Colonic mucosa (tissue), 4 donors: ENCODE measurements around the gene NEUROD1. TPM values are rescaled to one million over a fixed set of nuclear protein-coding genes. Genes with fewer than 3 reads are reported as not detected.

ENCODE experiments used
- DNase-seq: peaks from one replicate; pipeline ENCODE4 v3.0.0-alpha.2; 2020
- H3K27ac ChIP-seq: fragments of 200-600 bp; one replicate; pipeline ENCODE4 v1.8.0; 2021
- H3K27me3 ChIP-seq: fragments of 200-600 bp; one replicate; pipeline ENCODE4 v1.8.0; 2021
- H3K36me3 ChIP-seq: fragments of 200-600 bp; one replicate; pipeline ENCODE4 v1.8.0; 2021
- H3K4me1 ChIP-seq: fragments of 200-600 bp; one replicate; pipeline ENCODE4 v1.8.0; 2021; ENCODE audit warnings: mild to moderate bottlenecking
- H3K4me3 ChIP-seq: fragments of 200-600 bp; one replicate; pipeline ENCODE4 v1.8.0; 2021
- H3K9ac ChIP-seq, 2 donors: one replicate each; pipeline ENCODE4 v1.7.0; 2013; ENCODE audit warnings: control low read depth in 2 of 2, low read depth in 2 of 2, low read length in 2 of 2
- H3K9me3 ChIP-seq: fragments of 200-600 bp; one replicate; pipeline ENCODE4 v1.8.0; 2021
- intact Hi-C: fragments of 100-400 bp; cut with DNase I; formaldehyde crosslinking; loops from one replicate; pipeline ENCODE4 v1.14.1; 2022
- total RNA-seq, 2 donors: library from RNA; stranded (reverse); fragmentation: NEBNext Ultra II Directional in 1 of 2; extraction: Animal tissue kit (Norgen Biotek cat#: 25700) in 1 of 2; gene quantifications; one replicate each; pipeline ENCODE4 v1.2.1, GENCODE V29; 2021
- TF ChIP-seq, protein P1 (sequence below): fragments of 200-600 bp; IDR thresholded peaks from one replicate; pipeline ENCODE4 v1.8.0; 2022; ENCODE audit warnings: antibody characterized with exemption, mild to moderate bottlenecking
- donor health status: healthy.
- donor health status: DM: no; HTN: no; CAD: no.
- donor health status: DM: no; HTN: no; CAD: no.

Gene NEUROD1
- total RNA-seq, 2 donors from 2014 or later = 1.8 to 3.0 TPM

DNA sequence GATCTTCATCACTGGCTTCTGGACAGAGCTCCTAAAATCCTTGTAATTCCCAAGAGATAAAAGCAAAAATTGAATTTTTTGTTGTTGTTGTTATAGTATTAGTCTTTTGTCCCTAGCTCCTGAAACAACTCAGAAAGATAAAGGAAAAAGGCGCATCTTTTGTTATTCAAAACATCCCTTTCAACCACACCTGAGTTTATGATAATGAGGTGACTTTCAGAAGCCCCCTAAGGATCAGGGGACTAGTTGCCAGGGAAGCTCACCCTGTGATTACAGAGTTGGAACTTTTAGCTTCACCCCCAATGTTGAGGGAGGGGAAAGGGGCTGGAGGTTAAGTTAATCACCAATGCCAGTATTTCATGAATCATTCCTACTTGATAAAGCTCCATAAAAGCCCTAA is 13.1 kb downstream of the NEUROD1 start:
- DNase-seq = no peak
- no peaks in the 10 kb centered on the region for H3K9me3 ChIP-seq
- H3K27me3 ChIP-seq = no peaks in the 10 kb centered on the region
- no peak overlapping the region for H3K4me3 ChIP-seq
- H3K9ac ChIP-seq = no peak overlapping the region
- H3K4me1 ChIP-seq = no peaks in the 10 kb centered on the region
- TF ChIP-seq, protein P1, sequence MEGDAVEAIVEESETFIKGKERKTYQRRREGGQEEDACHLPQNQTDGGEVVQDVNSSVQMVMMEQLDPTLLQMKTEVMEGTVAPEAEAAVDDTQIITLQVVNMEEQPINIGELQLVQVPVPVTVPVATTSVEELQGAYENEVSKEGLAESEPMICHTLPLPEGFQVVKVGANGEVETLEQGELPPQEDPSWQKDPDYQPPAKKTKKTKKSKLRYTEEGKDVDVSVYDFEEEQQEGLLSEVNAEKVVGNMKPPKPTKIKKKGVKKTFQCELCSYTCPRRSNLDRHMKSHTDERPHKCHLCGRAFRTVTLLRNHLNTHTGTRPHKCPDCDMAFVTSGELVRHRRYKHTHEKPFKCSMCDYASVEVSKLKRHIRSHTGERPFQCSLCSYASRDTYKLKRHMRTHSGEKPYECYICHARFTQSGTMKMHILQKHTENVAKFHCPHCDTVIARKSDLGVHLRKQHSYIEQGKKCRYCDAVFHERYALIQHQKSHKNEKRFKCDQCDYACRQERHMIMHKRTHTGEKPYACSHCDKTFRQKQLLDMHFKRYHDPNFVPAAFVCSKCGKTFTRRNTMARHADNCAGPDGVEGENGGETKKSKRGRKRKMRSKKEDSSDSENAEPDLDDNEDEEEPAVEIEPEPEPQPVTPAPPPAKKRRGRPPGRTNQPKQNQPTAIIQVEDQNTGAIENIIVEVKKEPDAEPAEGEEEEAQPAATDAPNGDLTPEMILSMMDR = no peak
- intact Hi-C loops = no loop called here
- no peaks in the 10 kb centered on the region for H3K36me3 ChIP-seq
- H3K27ac ChIP-seq = no peak overlapping the region

- intact Hi-C loops = no loop called here
- Histone ChIP-seq H3K9ac (no peak overlapping the region), H3K36me3 (no peaks in the 10 kb centered on the region), H3K27ac (no peak overlapping the region), H3K9me3 (no peaks in the 10 kb centered on the region), H3K27me3 (no peaks in the 10 kb centered on the region), H3K4me3 (no peak overlapping the region), H3K4me1 (no peaks in the 10 kb centered on the region)
- DNase-seq = no peak
- TF ChIP-seq, protein P1 = no peak
These were observed 18.0 kb downstream of the NEUROD1 start for GRCh38 chr2:181662287-181662686.

GRCh38 chr2:181660181-181660580 is 20.1 kb downstream of the NEUROD1 start:
- Histone ChIP-seq H3K27me3 (peaks cover 6% of the 10 kb centered on the region), H3K36me3 (no peaks in the 10 kb centered on the region), H3K9ac (no peak overlapping the region), H3K27ac (no peak overlapping the region), H3K9me3 (no peaks in the 10 kb centered on the region), H3K4me1 (no peaks in the 10 kb centered on the region), H3K4me3 (no peak overlapping the region)
- no peak for DNase-seq
- intact Hi-C loops = no loop called here
- TF ChIP-seq, protein P1 = no peak

DNA sequence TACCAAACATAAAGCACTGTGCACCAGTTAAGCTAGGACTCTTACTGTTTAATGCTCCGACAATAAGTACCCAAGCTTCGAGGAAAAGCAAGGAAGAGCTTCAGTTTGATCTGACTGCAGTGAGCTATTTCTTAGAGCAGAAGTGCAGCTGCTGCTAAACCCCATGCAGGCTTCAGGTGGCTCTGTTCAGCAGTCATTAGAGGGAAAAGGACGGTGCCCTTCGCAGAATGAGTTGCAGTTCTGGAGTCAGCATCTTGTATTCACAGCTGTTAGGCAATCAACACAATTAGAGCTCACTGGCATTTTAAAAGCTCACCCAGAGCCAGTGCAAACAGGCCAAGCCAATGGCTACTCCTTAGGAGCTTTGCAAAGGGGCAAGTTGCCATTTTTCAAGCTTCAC is 21.9 kb downstream of the NEUROD1 start:
- H3K9me3 ChIP-seq = no peaks in the 10 kb centered on the region
- no peak for DNase-seq
- H3K4me3 ChIP-seq = no peak overlapping the region
- TF ChIP-seq, protein P1 = no peak
- H3K27me3 ChIP-seq = peaks cover 6% of the 10 kb centered on the region
- intact Hi-C loops = no loop called here
- no peaks in the 10 kb centered on the region for H3K36me3 ChIP-seq
- no peak overlapping the region for H3K9ac ChIP-seq
- no peak overlapping the region for H3K27ac ChIP-seq
- H3K4me1 ChIP-seq = no peaks in the 10 kb centered on the region

GRCh38 chr2:181657379-181657778 is 22.9 kb downstream of the NEUROD1 start:
- Histone ChIP-seq H3K4me1 (no peaks in the 10 kb centered on the region), H3K4me3 (peak overlapping the region; percentile 64), H3K27ac (no peak overlapping the region), H3K27me3 (peaks cover 6% of the 10 kb centered on the region), H3K9me3 (no peaks in the 10 kb centered on the region), H3K36me3 (no peaks in the 10 kb centered on the region), H3K9ac (no peak overlapping the region)
- no peak for DNase-seq
- intact Hi-C loops = no loop called here
- TF ChIP-seq, protein P1 = no peak
